ENCODE results near the gene ZDHHC1. TPM values are rescaled to one million over a fixed set of nuclear protein-coding genes. Genes with fewer than 3 reads are reported as not detected.

The ZDHHC1 gene
- total RNA-seq, 1 experiment from 2014 or later = 1.0 TPM

DNA sequence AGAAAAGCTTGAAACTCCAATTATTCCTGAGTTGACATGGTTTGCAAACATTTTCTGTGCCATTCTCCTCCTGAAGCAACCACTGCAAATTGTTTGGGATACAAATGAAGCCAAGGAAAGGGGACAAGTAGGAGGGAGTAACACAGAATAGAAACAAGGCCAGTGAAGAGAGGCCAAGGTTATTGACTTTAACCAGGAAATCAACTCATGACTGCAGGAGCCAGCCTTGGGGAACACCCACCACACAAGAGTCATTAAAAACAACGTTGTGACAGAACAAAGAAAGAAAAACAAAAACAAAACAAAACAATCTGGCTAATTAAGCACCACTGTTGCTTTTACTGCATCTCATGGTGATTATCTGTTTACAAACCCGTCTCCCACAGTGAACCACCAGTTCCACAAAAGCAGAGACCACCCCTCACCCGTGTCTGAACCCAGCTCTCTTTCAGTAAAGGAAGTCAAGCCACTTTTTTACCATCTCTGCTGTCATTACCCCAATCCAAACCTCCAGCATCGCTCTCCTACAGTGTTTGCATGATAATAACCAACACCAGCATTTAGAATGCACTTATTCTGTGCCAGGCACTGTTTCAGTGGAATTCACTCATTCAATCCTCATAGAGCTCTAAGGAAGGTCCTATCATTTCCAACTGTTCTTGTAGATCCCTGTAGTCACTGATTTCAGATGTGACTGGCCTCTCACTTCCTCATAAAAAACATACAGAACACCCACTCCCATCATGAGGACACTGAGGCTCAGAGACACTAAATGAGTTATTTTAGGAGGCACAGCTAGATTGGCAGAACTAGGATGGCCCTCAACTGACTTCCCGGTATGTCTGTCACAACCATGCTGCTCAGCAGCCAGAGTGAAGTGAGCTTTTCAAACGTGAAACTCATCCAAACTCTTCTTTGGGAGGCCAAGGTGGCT lies 2.0 kb downstream of the ZDHHC1 start:
- Histone ChIP-seq H3K36me3 (ENCODE audit: control insufficient read depth, insufficient read depth, low read length) (no peaks in the 10 kb centered on the region), H3K9me3 (no peaks in the 10 kb centered on the region), H3K4me1 (peaks cover 42% of the 10 kb centered on the region), H3K4me3 (ENCODE audit: low read depth, low read length) (no peak overlapping the region), H3K27me3 (replicated peaks; ENCODE audit: control insufficient read depth, insufficient read depth, low read length) (no peaks in the 10 kb centered on the region)
- ChIA-PET CTCF (interaction anchor here (0.7 to 1.0 kb wide), 2 partner anchors 14 to 551 kb away, joined by 3 to 7 read pairs; no protein-coding TSS in a partner anchor), POLR2A (no interaction called here)
- no peaks in the 10 kb centered on the region for H3K27me3 Mint-ChIP-seq (ENCODE audit: insufficient read depth, unreplicated experiment)
- no peak overlapping the region for H3K4me3 Mint-ChIP-seq (ENCODE audit: unreplicated experiment)
- DNase-seq = no peak
- intact Hi-C loops (cut with micrococcal nuclease; ENCODE audit: unreplicated experiment) = no loop called here
- no TSS peak for BruUV-seq (replicated peaks)
- peak overlapping the region; percentile 30 for H3K27ac Mint-ChIP-seq (ENCODE audit: unreplicated experiment)
- no peaks in the 10 kb centered on the region for H3K36me3 Mint-ChIP-seq (ENCODE audit: insufficient read depth, unreplicated experiment)
- TF ChIP-seq, protein P1, sequence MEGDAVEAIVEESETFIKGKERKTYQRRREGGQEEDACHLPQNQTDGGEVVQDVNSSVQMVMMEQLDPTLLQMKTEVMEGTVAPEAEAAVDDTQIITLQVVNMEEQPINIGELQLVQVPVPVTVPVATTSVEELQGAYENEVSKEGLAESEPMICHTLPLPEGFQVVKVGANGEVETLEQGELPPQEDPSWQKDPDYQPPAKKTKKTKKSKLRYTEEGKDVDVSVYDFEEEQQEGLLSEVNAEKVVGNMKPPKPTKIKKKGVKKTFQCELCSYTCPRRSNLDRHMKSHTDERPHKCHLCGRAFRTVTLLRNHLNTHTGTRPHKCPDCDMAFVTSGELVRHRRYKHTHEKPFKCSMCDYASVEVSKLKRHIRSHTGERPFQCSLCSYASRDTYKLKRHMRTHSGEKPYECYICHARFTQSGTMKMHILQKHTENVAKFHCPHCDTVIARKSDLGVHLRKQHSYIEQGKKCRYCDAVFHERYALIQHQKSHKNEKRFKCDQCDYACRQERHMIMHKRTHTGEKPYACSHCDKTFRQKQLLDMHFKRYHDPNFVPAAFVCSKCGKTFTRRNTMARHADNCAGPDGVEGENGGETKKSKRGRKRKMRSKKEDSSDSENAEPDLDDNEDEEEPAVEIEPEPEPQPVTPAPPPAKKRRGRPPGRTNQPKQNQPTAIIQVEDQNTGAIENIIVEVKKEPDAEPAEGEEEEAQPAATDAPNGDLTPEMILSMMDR (IDR thresholded peaks at IDR 0.05; ENCODE audit: insufficient read depth in 1 of 2, low read depth in 1 of 2, low read length in 1 of 2, severe bottlenecking in 1 of 2, unreplicated experiment in 1 of 2) = no peak
- H3K4me1 Mint-ChIP-seq (ENCODE audit: low read depth, unreplicated experiment) = peaks cover 44% of the 10 kb centered on the region
- H3K9me3 Mint-ChIP-seq (ENCODE audit: unreplicated experiment) = no peaks in the 10 kb centered on the region

DNA sequence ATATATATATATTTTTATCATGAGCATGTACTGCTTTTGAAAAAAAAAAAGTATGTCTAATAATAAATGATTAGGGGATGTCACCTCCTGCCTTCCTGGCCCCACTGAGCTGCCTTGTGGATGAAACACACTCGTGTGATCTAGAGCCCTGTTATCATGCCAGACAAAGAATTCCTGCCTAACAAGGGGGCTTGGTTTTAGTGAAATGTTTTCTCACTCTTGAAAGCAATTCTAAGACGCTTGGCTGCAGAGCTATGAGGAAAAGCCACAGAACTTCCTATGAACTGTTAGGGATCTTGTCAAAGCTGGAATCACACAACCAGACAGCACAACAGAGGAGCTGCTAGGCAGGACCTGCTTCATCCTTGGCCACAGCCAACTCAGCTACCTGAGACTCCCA lies 4.0 kb downstream of the ZDHHC1 start:
- ChIA-PET POLR2A (interaction anchor here (0.5 kb wide), 1 partner anchor 20 kb away, joined by 3 read pairs; no protein-coding TSS in a partner anchor), CTCF (interaction anchor here (0.5 to 1.8 kb wide), 3 partner anchors 16 to 80 kb away, joined by 3 to 5 read pairs (median 5); partner anchors contain the start of gene HSD11B2)
- intact Hi-C loops (cut with micrococcal nuclease; ENCODE audit: unreplicated experiment) = no loop called here
- Histone ChIP-seq H3K27me3 (replicated peaks; ENCODE audit: control insufficient read depth, insufficient read depth, low read length) (no peaks in the 10 kb centered on the region), H3K36me3 (ENCODE audit: control insufficient read depth, insufficient read depth, low read length) (no peaks in the 10 kb centered on the region), H3K4me3 (ENCODE audit: low read depth, low read length) (no peak overlapping the region), H3K9me3 (no peaks in the 10 kb centered on the region), H3K4me1 (peaks cover 24% of the 10 kb centered on the region)
- BruUV-seq (replicated peaks) = no TSS peak
- Mint-ChIP-seq H3K4me3 (ENCODE audit: unreplicated experiment) (no peak overlapping the region), H3K27ac (ENCODE audit: unreplicated experiment) (no peak overlapping the region), H3K36me3 (ENCODE audit: insufficient read depth, unreplicated experiment) (no peaks in the 10 kb centered on the region), H3K4me1 (ENCODE audit: low read depth, unreplicated experiment) (peaks cover 33% of the 10 kb centered on the region), H3K27me3 (ENCODE audit: insufficient read depth, unreplicated experiment) (no peaks in the 10 kb centered on the region), H3K9me3 (ENCODE audit: unreplicated experiment) (no peaks in the 10 kb centered on the region)
- no peak for DNase-seq
- TF ChIP-seq, protein P1 (IDR thresholded peaks at IDR 0.05; ENCODE audit: insufficient read depth in 1 of 2, low read depth in 1 of 2, low read length in 1 of 2, severe bottlenecking in 1 of 2, unreplicated experiment in 1 of 2) = no peak

DNA sequence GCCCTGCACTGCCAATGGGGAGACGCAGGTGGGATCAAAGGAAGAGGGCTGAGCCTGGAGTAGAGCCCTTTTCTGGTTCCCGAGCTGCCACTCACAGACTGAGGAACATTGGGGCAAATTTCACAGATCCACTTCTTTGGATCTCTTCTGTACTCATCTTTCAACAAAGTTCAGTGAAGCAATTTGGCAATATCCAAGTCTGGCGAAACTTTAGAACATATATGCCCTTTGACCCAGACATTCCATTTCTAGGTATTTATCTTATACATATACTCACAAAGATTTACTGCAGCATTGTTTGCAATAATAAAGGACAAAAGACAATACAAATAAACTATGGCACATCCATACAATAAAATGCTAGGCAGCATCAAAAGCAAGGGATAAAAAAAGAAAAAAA lies 4.9 kb downstream of the ZDHHC1 start:
- POLR2A ChIA-PET = interaction anchor here (0.6 kb wide), 1 partner anchor 293 kb away, joined by 5 read pairs; no protein-coding TSS in a partner anchor
- no TSS peak for BruUV-seq (replicated peaks)
- DNase-seq = peak in 1 of 2 experiments; percentile 57

More for the DNA sequence above, 4.9 kb downstream of the ZDHHC1 start:
- Mint-ChIP-seq H3K27me3 (ENCODE audit: insufficient read depth, unreplicated experiment) (no peaks in the 10 kb centered on the region), H3K4me1 (ENCODE audit: low read depth, unreplicated experiment) (peaks cover 25% of the 10 kb centered on the region), H3K36me3 (ENCODE audit: insufficient read depth, unreplicated experiment) (no peaks in the 10 kb centered on the region), H3K27ac (ENCODE audit: unreplicated experiment) (peak overlapping the region; percentile 65), H3K9me3 (ENCODE audit: unreplicated experiment) (no peaks in the 10 kb centered on the region), H3K4me3 (ENCODE audit: unreplicated experiment) (no peak overlapping the region)
- Histone ChIP-seq H3K36me3 (ENCODE audit: control insufficient read depth, insufficient read depth, low read length) (no peaks in the 10 kb centered on the region), H3K4me3 (ENCODE audit: low read depth, low read length) (no peak overlapping the region), H3K9me3 (no peaks in the 10 kb centered on the region), H3K4me1 (peaks cover 23% of the 10 kb centered on the region), H3K27me3 (replicated peaks; ENCODE audit: control insufficient read depth, insufficient read depth, low read length) (no peaks in the 10 kb centered on the region)
- intact Hi-C loops (cut with micrococcal nuclease; ENCODE audit: unreplicated experiment) = no loop called here
- TF ChIP-seq, protein P1 (IDR thresholded peaks at IDR 0.05; ENCODE audit: insufficient read depth in 1 of 2, low read depth in 1 of 2, low read length in 1 of 2, severe bottlenecking in 1 of 2, unreplicated experiment in 1 of 2) = no peak
- CTCF ChIA-PET = interaction anchor here (1.0 kb wide), 1 partner anchor 17 kb away, joined by 5 read pairs; no protein-coding TSS in a partner anchor

Measured in Caco-2 (cell line).